ENCODE measurements around the gene NFASC. TPM values are rescaled to one million over a fixed set of nuclear protein-coding genes. Genes with fewer than 3 reads are reported as not detected.

Gene NFASC
- total RNA-seq, 1 donor from 2014 or later, result 3.8 TPM

GRCh38 chr1:204927673-204928641 lies 57.3 kb downstream of the NFASC start:
- Mint-ChIP-seq H3K27me3 (ENCODE audit: unreplicated experiment) (peaks cover 5% of the 10 kb centered on the region), H3K9me3 (ENCODE audit: unreplicated experiment) (no peaks in the 10 kb centered on the region), H3K36me3 (ENCODE audit: low read depth, unreplicated experiment) (no peaks in the 10 kb centered on the region), H3K4me3 (ENCODE audit: unreplicated experiment) (no peak overlapping the region), H3K27ac (ENCODE audit: unreplicated experiment) (no peak overlapping the region), H3K4me1 (ENCODE audit: unreplicated experiment) (peaks cover 18% of the 10 kb centered on the region)
- no peak for TF ChIP-seq CTCF (IDR thresholded peaks at IDR 0.05; ENCODE audit: unreplicated experiment)
- no peak for DNase-seq (ENCODE audit: low spot score)

- Mint-ChIP-seq H3K4me3 (ENCODE audit: unreplicated experiment) (no peak overlapping the region), H3K27me3 (ENCODE audit: unreplicated experiment) (peaks cover 3% of the 10 kb centered on the region), H3K4me1 (ENCODE audit: unreplicated experiment) (peaks cover 18% of the 10 kb centered on the region), H3K27ac (ENCODE audit: unreplicated experiment) (no peak overlapping the region), H3K36me3 (ENCODE audit: low read depth, unreplicated experiment) (no peaks in the 10 kb centered on the region), H3K9me3 (ENCODE audit: unreplicated experiment) (no peaks in the 10 kb centered on the region)
- DNase-seq (ENCODE audit: low spot score), result no peak
- no peak for TF ChIP-seq CTCF (IDR thresholded peaks at IDR 0.05; ENCODE audit: unreplicated experiment)
Observed at GRCh38 chr1:204928671-204929486, 58.2 kb downstream of the NFASC start.

- H3K27ac Mint-ChIP-seq (ENCODE audit: unreplicated experiment), result no peak overlapping the region
- peaks cover 12% of the 10 kb centered on the region for H3K4me1 Mint-ChIP-seq (ENCODE audit: unreplicated experiment)
- no peaks in the 10 kb centered on the region for H3K9me3 Mint-ChIP-seq (ENCODE audit: unreplicated experiment)
- no peak for TF ChIP-seq CTCF (IDR thresholded peaks at IDR 0.05; ENCODE audit: unreplicated experiment)
- no peaks in the 10 kb centered on the region for H3K36me3 Mint-ChIP-seq (ENCODE audit: low read depth, unreplicated experiment)
- no peaks in the 10 kb centered on the region for H3K27me3 Mint-ChIP-seq (ENCODE audit: unreplicated experiment)
- DNase-seq (ENCODE audit: low spot score), result no peak
- H3K4me3 Mint-ChIP-seq (ENCODE audit: unreplicated experiment), result no peak overlapping the region
Observed at GRCh38 chr1:204929487-204930154, 59.0 kb downstream of the NFASC start.

- Mint-ChIP-seq H3K9me3 (ENCODE audit: unreplicated experiment) (no peaks in the 10 kb centered on the region), H3K27ac (ENCODE audit: unreplicated experiment) (no peak overlapping the region), H3K4me1 (ENCODE audit: unreplicated experiment) (peaks cover 11% of the 10 kb centered on the region), H3K4me3 (ENCODE audit: unreplicated experiment) (no peak overlapping the region), H3K27me3 (ENCODE audit: unreplicated experiment) (no peaks in the 10 kb centered on the region), H3K36me3 (ENCODE audit: low read depth, unreplicated experiment) (no peaks in the 10 kb centered on the region)
- DNase-seq (ENCODE audit: low spot score), result no peak
- no peak for TF ChIP-seq CTCF (IDR thresholded peaks at IDR 0.05; ENCODE audit: unreplicated experiment)
Observed at GRCh38 chr1:204930155-204930523, 59.5 kb downstream of the NFASC start.

All from endothelial cell (in vitro differentiated cells).